HG03139 (cell line): ENCODE data around the gene LMO2.

Experiments
- ATAC-seq: cut with Tn5 transposase; IDR thresholded peaks from one replicate; pipeline ENCODE4 v1.9.1; 2021; ENCODE audit not compliant: unreplicated experiment

LMO2 gene

GRCh38 chr11:33889821-33890378 is 2.0 kb downstream of the LMO2 start:
- no peak for ATAC-seq

- no peak for ATAC-seq
Observed at GRCh38 chr11:33889296-33889695, 2.6 kb downstream of the LMO2 start.

GRCh38 chr11:33887886-33888285 is 4.0 kb downstream of the LMO2 start:
- no peak for ATAC-seq

GRCh38 chr11:33885338-33886005 is 6.4 kb downstream of the LMO2 start:
- no peak for ATAC-seq

GRCh38 chr11:33884601-33885000 is 7.3 kb downstream of the LMO2 start:
- ATAC-seq, result no peak

- ATAC-seq, result no peak
Observed at GRCh38 chr11:33884035-33884434, 7.8 kb downstream of the LMO2 start.

- no peak for ATAC-seq
Observed at GRCh38 chr11:33881651-33882503, 10.0 kb downstream of the LMO2 start.

- ATAC-seq, result no peak
Observed at GRCh38 chr11:33880979-33881378, 10.9 kb downstream of the LMO2 start.

- ATAC-seq, result no peak
Observed at GRCh38 chr11:33879375-33879774, 12.5 kb downstream of the LMO2 start.

- ATAC-seq, result no peak
Observed at GRCh38 chr11:33877038-33877437, 14.8 kb downstream of the LMO2 start.

- no peak for ATAC-seq
Observed at GRCh38 chr11:33875621-33876294, 16.1 kb downstream of the LMO2 start.

GRCh38 chr11:33874910-33875490 is 16.9 kb downstream of the LMO2 start:
- no peak for ATAC-seq

GRCh38 chr11:33874433-33874832 is 17.4 kb downstream of the LMO2 start:
- ATAC-seq, result no peak

- ATAC-seq, result no peak
Observed at GRCh38 chr11:33869481-33870422, 22.1 kb downstream of the LMO2 start.

GRCh38 chr11:33868647-33869461 is 23.0 kb downstream of the LMO2 start:
- ATAC-seq, result no peak

GRCh38 chr11:33867996-33868646 is 23.8 kb downstream of the LMO2 start:
- no peak for ATAC-seq

- no peak for ATAC-seq
Observed at GRCh38 chr11:33867561-33867960, 24.3 kb downstream of the LMO2 start.

GRCh38 chr11:33866936-33867335 is 24.9 kb downstream of the LMO2 start:
- ATAC-seq, result no peak

- ATAC-seq, result no peak
Observed at GRCh38 chr11:33864479-33864878, 27.4 kb downstream of the LMO2 start.
